GM18507 (cell line): Measurements from ENCODE around the gene SDF2L1.
A peak's percentile ranks its signal among the peaks of the same experiment; 100 is the strongest.
"Not testable (repeated sequence)": the region's sequence is repeated elsewhere in the genome, so short reads cannot be mapped to it uniquely, and the experiment has no call there.

Experiments used
- DNase-seq: peaks from one replicate; pipeline ENCODE4 v3.0.0; 2011; ENCODE audit warnings: low read depth; ENCODE audit not compliant: insufficient read length; ENCODE audit errors: extremely low spot score
- FAIRE-seq: peaks from 2 replicates; lab custom pipeline; 2011; peaks lifted over from hg19 to GRCh38; lab: Jason Lieb, UNC

Gene SDF2L1

GRCh38 chr22:21652547-21653545 is 10.7 kb downstream of the SDF2L1 start:
- DNase-seq = no peak
- no peak for FAIRE-seq

GRCh38 chr22:21657020-21657359 is 14.9 kb downstream of the SDF2L1 start:
- FAIRE-seq (no peak), DNase-seq (no peak)

GRCh38 chr22:21657360-21658032 is 15.4 kb downstream of the SDF2L1 start:
- FAIRE-seq (peak; percentile 79), DNase-seq (peak; percentile 90)

GRCh38 chr22:21659864-21660525 is 17.9 kb downstream of the SDF2L1 start:
- FAIRE-seq (no peak), DNase-seq (no peak)

- FAIRE-seq (no peak), DNase-seq (no peak)
These were observed 18.8 kb downstream of the SDF2L1 start for GRCh38 chr22:21660904-21661303.

- FAIRE-seq (no peak), DNase-seq (no peak)
These were observed 19.9 kb downstream of the SDF2L1 start for GRCh38 chr22:21661991-21662390.

GRCh38 chr22:21663738-21664137 is 21.6 kb downstream of the SDF2L1 start:
- DNase-seq = no peak
- no peak for FAIRE-seq

- FAIRE-seq (no peak), DNase-seq (no peak)
These were observed 23.1 kb downstream of the SDF2L1 start for GRCh38 chr22:21665047-21665851.

GRCh38 chr22:21666786-21667185 is 24.7 kb downstream of the SDF2L1 start:
- FAIRE-seq (no peak), DNase-seq (no peak)

- DNase-seq (no peak), FAIRE-seq (no peak)
These were observed 26.9 kb downstream of the SDF2L1 start for GRCh38 chr22:21669026-21669425.

- FAIRE-seq = no peak
- no peak for DNase-seq
These were observed 30.1 kb downstream of the SDF2L1 start for GRCh38 chr22:21672107-21672629.

GRCh38 chr22:21673534-21674321 is 31.6 kb downstream of the SDF2L1 start:
- DNase-seq (no peak), FAIRE-seq (no peak)

GRCh38 chr22:21674638-21675245 is 32.6 kb downstream of the SDF2L1 start:
- no peak for DNase-seq
- FAIRE-seq = no peak

- DNase-seq (no peak), FAIRE-seq (no peak)
These were observed 35.7 kb downstream of the SDF2L1 start for GRCh38 chr22:21677606-21678443.

GRCh38 chr22:21678842-21679241 is 36.7 kb downstream of the SDF2L1 start:
- not testable (repeated sequence) for FAIRE-seq, DNase-seq

- FAIRE-seq (no peak), DNase-seq (no peak)
These were observed 37.3 kb downstream of the SDF2L1 start for GRCh38 chr22:21679383-21679782.

- DNase-seq (no peak), FAIRE-seq (no peak)
These were observed 38.9 kb downstream of the SDF2L1 start for GRCh38 chr22:21680830-21681565.
